ENCODE data around the gene GGT5. TPM values are rescaled to one million over a fixed set of nuclear protein-coding genes. Genes with fewer than 3 reads are reported as not detected.
"Not testable (repeated sequence)": the region's sequence is repeated elsewhere in the genome, so short reads cannot be mapped to it uniquely, and the experiment has no call there.

The GGT5 gene
- total and polyA plus RNA-seq, 2 experiments from 2014 or later: 0.21 to 3.6 TPM

- TF ChIP-seq CTCF (IDR thresholded peaks at IDR 0.05; ENCODE audit: low read depth, low read length): no peak
- Histone ChIP-seq H3K36me3 (no peaks in the 10 kb centered on the region), H3K27ac (no peak overlapping the region), H3K4me1 (ENCODE audit: low read depth) (no peaks in the 10 kb centered on the region), H3K4me3 (no peak overlapping the region), H3K9me3 (ENCODE audit: low read depth) (no peaks in the 10 kb centered on the region), H3K27me3 (no peaks in the 10 kb centered on the region)
- DNase-seq (ENCODE audit: low read depth in 1 of 2, low spot score in 1 of 2): no peak
These were observed 25.1 kb downstream of the GGT5 start for GRCh38 chr22:24219750-24220149.

- Histone ChIP-seq H3K4me1 (ENCODE audit: low read depth) (no peaks in the 10 kb centered on the region), H3K9me3 (ENCODE audit: low read depth) (no peaks in the 10 kb centered on the region), H3K4me3 (no peak overlapping the region), H3K36me3 (no peaks in the 10 kb centered on the region), H3K27me3 (no peaks in the 10 kb centered on the region), H3K27ac (no peak overlapping the region)
- DNase-seq (ENCODE audit: low read depth in 1 of 2, low spot score in 1 of 2): no peak
- TF ChIP-seq CTCF (IDR thresholded peaks at IDR 0.05; ENCODE audit: low read depth, low read length): no peak
These were observed 27.5 kb downstream of the GGT5 start for GRCh38 chr22:24217384-24217783.

- no peaks in the 10 kb centered on the region for H3K9me3 ChIP-seq (ENCODE audit: low read depth)
- no peak overlapping the region for H3K4me3 ChIP-seq
- H3K4me1 ChIP-seq (ENCODE audit: low read depth): no peaks in the 10 kb centered on the region
- no peaks in the 10 kb centered on the region for H3K36me3 ChIP-seq
- no peaks in the 10 kb centered on the region for H3K27me3 ChIP-seq
- TF ChIP-seq CTCF (IDR thresholded peaks at IDR 0.05; ENCODE audit: low read depth, low read length): no peak
- H3K27ac ChIP-seq: no peak overlapping the region
- DNase-seq (ENCODE audit: low read depth in 1 of 2, low spot score in 1 of 2): no peak
These were observed 28.2 kb downstream of the GGT5 start for GRCh38 chr22:24216541-24217209.

GRCh38 chr22:24214467-24215285, 30.2 kb downstream of the GGT5 start:
- Histone ChIP-seq H3K4me3 (no peak overlapping the region), H3K4me1 (ENCODE audit: low read depth) (no peaks in the 10 kb centered on the region), H3K27me3 (no peaks in the 10 kb centered on the region), H3K9me3 (ENCODE audit: low read depth) (no peaks in the 10 kb centered on the region), H3K27ac (no peak overlapping the region), H3K36me3 (no peaks in the 10 kb centered on the region)
- peak in 1 of 2 donors; percentile 26 for DNase-seq (ENCODE audit: low read depth in 1 of 2, low spot score in 1 of 2)
- no peak for TF ChIP-seq CTCF (IDR thresholded peaks at IDR 0.05; ENCODE audit: low read depth, low read length)

- H3K27me3 ChIP-seq; H3K4me3 ChIP-seq; H3K4me1 ChIP-seq (ENCODE audit: low read depth); H3K27ac ChIP-seq; H3K36me3 ChIP-seq; H3K9me3 ChIP-seq (ENCODE audit: low read depth); DNase-seq (ENCODE audit: low read depth in 1 of 2, low spot score in 1 of 2): not testable (repeated sequence)
These were observed 31.8 kb downstream of the GGT5 start for GRCh38 chr22:24213111-24213510.

- not testable (repeated sequence) for H3K4me3 ChIP-seq; DNase-seq (ENCODE audit: low read depth in 1 of 2, low spot score in 1 of 2); H3K27ac ChIP-seq; H3K27me3 ChIP-seq; H3K9me3 ChIP-seq (ENCODE audit: low read depth); H3K4me1 ChIP-seq (ENCODE audit: low read depth); H3K36me3 ChIP-seq
These were observed 33.2 kb downstream of the GGT5 start for GRCh38 chr22:24211716-24212115.

GRCh38 chr22:24210409-24210808, 34.5 kb downstream of the GGT5 start:
- H3K4me3 ChIP-seq; DNase-seq (ENCODE audit: low read depth in 1 of 2, low spot score in 1 of 2); H3K27me3 ChIP-seq; H3K27ac ChIP-seq; H3K36me3 ChIP-seq; H3K9me3 ChIP-seq (ENCODE audit: low read depth); H3K4me1 ChIP-seq (ENCODE audit: low read depth): not testable (repeated sequence)

All from cardiac muscle cell (in vitro differentiated cells and primary cell).